Activated CD4-positive, alpha-beta T cell treated with anti-CD3 and anti-CD28 coated beads for 1 hour (primary cell): ENCODE measurements around the gene TCTN1.
"Not testable (repeated sequence)": the region's sequence is repeated elsewhere in the genome, so short reads cannot be mapped to it uniquely, and the experiment has no call there.

Experiments
- DNase-seq: peaks from one replicate; pipeline ENCODE4 v3.0.0-alpha.2; 2020

The TCTN1 gene

DNA sequence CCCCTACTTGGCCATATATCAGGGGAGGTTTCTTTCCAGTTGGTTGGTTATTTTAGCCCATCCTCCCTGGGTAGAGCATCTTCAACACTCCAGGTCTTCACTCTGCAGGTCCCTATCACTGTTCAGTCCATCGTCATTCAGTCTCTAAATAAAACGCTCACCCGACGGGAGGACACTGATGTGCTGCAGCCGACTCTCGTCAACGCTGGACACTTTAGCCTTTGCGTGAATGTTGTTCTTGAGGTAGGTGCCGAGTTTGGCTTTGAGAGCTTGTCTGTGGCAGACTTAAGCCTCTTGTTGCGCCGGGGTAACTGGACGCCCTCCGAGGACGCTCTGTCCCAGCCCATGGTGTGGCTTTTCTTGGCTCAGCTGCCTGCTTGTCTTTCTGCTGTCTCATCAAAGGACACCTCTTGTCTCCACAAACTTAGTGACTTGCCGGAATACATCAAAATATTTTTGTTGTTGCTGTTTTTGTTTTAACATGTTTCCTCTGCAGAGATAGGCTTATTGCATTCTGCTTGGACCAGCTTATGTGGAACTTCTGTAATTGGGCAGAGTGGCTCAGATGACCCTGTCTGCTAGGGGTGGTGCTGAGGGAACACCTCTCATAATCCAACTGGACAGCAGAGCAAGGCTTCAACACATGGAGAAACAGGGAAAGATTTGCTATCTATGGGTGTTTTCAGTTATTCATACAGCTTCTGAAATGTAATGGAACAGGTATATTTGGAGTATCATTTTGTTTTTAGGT is 26.5 kb downstream of the TCTN1 start:
- no peak for DNase-seq

DNA sequence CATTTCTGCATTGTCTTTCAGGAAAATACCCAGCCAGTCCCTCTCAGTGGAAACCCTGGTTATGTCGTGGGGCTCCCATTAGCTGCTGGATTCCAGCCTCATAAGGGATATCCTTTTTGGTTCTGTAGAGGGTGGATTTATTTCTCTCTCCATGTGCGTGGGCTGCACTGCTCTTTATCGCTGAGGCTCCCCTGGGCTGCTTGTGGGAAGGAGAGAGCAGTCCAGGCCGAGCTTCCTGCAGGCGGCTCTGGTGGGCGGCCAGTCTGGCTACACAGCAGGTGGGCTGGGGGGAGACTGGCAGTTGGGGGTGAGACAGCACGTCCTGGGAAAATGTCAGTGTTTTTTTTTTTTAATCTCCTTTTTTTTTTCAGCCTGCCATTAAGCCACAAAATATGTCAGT is 27.6 kb downstream of the TCTN1 start:
- DNase-seq: no peak

DNA sequence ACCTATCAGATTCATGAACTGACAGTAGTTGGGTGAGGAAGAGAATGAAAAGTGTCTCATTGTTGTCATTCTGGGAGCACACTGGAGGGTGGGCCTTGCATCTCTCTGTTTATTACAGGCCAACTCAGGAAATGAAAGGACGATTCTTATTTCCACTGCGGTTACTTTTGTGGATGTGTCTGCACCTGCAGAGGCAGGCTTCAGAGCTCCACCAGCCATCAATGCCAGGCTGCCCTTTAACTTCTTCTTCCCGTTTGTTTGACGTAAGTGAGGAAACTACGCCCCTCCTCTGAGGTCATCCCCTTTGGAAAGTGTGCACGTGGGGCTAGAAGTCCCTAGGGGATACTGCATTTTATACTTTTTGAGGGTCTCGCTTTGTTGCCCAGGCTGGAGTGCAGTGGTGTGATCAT is 33.7 kb downstream of the TCTN1 start:
- no peak for DNase-seq

DNA sequence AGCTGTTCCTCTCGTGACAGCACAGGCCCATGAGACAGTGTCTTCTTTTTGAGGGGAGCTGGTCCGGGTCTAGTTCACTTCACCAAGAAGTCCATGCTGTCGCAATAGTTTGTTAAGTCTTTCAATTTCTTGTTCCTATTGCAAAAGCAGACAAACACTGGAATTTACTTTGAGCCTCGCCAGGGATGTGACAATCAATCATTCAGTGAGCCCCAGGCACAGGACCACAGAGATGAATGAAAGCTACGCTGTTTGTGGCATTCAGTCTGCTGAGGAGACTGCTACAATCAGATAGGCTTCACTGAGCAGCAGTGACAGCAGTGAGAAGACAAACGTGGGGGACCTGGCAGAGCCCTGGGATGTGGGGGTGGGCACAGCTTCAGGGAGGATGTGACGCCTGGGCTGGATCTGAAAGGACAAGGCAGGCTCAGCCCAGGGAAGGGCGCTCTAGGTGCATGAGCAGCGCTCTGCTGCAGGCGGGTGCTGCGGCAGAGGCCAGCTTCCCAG is 35.5 kb downstream of the TCTN1 start:
- DNase-seq: no peak

DNA sequence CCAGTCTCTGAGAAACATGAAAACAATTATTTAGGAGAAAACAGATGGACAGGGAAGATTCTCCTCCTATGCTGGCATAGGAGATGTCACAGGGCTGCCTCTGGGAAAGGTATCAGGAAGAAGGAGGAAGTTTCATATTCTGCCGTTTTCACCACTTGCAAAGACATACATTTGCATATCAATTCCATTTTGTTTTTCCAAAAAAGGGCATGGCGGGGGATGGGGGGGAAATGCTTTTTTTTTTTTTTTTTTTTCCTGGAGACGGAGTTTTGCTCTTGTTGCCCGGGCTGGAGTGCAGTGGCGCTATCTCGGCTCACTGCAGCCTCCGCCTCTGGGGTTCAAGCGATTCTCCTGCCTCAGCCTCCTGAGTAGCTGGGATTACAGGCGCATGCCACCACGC is 40.3 kb downstream of the TCTN1 start:
- not testable (repeated sequence) for DNase-seq

DNA sequence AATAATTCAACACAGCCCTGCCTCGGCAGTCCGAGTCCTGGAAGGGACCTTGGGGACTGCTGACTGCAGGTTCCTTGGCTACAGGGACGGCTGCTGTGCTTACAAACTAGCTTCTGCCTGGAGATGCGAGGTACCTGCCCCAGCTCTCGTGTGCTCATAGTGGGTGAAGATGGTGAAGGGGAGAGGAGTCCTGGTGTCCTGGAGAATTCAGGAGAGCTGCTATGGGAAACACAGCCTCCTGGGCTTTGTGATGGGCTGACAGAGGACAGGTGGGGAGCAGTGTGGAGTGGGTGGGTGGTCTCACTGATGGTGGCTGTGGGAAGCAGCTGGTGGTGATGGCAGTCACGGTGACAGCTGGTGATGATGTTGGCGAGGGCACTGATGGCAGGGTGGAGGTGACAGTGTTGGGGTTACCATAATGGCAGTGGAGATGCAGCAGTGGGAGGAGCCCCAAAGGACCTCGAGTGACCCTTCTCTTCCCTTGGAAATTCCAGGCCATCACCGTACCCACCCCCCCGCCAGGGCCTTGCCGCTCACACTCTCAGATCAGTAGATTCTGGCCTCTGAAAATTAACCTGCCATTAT is 42.2 kb downstream of the TCTN1 start:
- DNase-seq: no peak

DNA sequence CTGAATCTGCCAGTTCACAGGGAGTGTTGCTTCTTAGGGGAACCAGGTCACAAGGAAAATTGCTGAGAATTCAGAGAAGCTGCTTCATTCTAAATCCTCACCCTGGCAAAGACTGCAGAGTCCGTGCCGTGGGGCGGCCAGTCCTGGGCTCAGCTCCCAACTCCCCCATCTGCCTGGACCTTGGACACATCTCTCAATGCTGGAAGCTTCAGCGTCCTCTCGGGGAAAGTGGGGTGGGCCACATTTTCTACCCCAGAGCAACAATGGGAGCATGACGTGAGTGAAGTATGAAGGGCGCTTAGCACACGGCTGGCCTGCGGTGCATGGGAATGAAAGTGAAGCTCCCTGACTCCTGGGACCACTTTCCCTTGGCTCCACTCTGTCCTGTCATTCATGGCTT is 43.8 kb downstream of the TCTN1 start:
- DNase-seq: no peak

DNA sequence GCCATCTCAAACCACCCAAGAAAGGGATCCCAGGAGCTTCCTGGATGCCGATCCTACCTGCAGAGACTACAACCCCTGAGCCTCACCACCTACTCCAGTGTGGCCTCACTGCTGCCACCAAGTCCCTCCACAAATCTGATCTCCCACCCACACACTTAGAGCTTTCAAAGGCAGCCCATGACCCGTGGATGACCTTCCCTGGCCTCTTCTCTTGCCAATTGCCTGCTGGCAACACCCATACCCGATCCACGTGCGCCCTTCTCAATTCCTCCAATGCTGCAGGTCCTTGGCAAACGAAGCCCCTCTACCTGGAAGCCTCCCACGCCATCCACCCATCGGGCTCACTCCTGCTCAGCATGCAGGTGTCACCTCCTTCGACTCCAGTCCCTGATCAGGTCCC is 44.3 kb downstream of the TCTN1 start:
- no peak for DNase-seq

DNA sequence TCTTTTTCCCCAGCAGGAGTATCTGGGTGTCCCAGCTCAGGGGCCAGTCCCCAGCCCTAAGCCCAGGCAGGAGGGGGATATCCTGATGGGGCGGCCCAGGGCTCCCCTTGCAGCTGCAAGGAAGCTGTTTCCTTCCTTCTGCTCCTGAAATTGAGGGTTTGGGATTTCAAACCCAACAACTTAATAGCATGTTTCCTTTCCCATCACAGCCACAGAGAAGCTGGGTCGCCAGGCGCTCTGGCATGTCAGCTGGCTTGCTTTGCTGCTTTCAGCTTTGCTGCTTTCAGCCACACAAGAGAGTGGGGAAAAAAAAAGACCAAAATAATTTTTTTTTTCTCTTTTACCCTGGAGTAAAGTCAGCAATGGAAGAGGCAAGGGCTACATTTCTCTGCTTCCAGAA is 44.9 kb downstream of the TCTN1 start:
- no peak for DNase-seq

DNA sequence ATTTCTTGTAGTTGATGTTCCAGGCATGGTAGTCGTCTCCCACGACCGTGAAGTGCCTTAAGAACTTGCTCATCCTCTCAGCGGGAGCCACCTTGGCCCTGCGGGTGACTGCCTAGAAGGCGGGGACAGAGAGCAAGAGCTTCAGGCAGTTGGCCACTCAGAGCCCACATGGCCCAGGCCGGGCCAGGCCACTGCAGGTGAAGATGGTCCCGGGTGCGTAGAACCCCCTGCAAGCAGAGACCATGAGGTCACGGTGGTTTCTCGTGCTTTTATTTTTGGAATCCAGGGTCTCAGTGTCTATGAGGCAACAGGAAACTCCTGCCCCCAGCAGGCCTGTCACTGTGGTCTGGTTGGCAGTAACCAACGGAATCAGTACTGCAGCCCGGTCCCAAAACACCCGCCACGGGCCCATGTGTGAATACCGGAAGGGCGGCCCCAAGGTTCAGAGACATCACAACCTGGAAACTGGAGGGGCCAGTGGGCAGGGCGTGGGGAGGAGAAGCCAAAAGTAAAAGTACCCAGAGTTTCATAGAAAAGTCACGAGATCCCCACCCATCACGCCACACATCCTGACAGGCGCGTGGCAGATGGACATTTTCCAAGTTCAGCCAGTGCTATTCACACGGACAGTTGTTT is 47.5 kb downstream of the TCTN1 start:
- peak; percentile 11 for DNase-seq

DNA sequence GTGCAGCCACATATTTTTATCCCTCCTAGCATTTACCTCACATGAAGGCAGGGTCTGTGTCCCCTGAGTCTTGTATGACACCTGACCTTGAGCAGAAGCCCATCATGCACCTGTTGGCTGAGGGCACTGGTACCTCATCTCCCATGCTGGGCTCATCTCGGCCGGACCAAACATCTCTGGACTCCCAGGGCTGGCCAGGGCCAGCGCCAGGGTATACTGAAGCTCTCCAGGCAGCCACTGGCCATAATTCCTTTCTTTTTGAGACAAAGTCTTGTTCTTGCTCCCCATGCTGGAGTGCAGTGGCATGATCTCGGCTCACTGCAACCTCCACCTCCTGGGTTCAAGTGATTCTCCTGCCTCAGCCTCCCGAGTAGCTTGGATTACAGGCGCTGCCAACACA is 53.0 kb downstream of the TCTN1 start:
- no peak for DNase-seq

DNA sequence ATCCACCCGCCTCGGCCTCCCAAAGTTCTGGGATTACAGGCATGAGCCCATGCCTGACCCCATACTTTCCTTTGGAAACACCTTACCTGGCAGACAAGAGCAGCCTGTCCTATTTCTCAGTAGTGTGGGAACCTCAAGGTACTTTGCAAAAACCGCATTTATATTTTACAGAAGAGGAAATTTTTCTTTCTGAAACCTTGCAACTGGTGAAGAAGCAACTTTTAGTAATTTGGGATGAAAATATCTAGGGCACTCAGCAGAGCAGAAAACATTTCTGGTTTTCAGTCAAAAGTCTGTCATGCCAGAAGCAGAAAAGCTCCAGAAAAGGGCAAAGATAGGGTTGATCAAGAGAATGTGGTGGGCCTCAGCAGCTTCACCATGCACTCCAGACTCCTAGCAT is 53.7 kb downstream of the TCTN1 start:
- DNase-seq: no peak

DNA sequence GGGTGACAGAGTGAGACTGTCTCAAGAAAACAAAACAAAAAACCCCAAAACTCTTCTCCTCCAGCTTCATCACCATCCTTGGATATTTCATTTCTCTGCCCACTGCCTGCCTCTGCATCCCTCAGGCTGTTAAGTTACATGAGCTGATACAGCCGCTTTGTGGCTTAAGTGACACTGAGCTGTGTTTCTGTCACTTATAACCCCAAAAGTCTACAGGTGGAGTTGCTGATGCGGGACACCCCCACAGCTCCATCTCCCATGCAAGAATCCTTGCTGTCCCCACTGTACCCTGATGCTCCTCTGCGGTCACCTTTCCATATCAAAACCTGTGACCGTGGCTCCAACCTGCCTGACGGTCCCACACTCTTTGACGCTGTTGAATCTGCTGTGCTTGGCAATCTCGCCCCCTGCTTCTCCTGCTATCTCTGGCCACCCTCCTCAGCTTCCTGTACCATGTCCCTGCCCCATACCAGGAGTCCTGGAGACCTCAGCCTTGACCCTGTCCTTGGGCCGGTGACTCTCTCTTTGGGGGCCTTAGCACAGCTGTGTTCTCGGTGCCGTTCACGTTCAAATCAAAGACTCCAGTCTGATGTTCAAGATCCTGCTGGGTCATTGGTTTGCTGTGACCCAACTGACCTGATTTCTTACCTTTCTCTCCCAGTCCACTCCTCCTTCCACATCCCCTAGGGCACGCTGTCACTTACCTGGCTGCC is 54.7 kb downstream of the TCTN1 start:
- no peak for DNase-seq

DNA sequence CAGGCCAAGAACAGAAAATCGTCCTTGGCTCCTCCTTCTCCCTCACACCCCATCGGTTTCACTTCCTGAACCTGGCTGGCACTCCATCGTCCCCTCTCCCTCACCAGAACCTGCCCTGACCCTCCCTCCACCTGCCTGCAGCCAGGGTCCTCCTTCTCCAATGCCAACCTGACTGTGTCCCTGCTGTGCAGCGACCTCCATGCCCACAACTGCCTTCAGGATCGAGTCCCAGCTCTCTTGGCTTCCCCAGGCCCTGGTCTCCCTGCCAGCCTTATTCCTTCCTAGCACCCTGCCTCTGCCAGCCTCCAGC is 55.2 kb downstream of the TCTN1 start:
- no peak for DNase-seq

DNA sequence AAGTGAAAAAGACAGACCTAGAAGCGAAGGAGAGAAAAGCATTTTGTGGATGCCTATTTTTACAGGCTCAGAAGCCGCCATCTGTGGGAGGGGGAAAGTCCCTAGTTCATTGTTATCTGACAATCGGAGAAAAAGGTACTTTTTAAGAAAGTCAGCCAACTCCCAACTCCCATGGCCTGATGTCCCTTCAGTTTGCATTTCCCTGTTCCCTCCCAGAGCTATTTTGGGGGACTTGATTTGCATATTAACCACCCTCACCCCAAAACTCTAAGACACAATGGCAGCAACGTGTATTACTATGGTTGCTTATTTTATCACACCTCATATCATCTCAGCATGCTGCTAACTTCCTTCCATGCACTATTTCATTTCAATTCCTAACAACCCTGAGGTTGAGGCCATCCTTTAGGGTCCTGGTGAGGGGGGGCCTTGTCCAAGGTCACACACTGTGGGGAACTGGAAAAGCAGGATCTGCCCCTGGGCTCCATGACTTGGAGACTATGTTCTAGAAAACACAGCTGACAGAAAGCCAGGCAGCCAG is 56.3 kb downstream of the TCTN1 start:
- DNase-seq: no peak

DNA sequence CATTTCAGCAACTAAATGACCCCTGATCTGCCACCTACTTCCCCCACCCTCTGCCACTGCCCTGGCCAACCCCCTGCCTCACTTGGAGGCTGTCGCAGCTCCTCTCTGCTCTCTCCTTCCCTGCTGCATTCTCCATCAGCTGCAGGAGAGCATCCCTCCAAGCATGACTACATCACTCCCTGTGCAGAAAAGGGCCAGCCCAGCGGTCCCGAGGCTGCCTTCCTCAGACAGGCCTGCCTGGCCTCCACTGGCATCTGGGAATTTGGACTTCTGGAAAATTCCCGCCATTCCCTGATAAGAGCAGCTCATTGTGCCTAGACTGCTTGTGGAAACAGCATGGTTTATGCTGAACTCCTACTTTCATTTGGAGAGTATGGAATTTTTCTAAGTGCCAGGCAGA is 62.2 kb downstream of the TCTN1 start:
- no peak for DNase-seq

DNA sequence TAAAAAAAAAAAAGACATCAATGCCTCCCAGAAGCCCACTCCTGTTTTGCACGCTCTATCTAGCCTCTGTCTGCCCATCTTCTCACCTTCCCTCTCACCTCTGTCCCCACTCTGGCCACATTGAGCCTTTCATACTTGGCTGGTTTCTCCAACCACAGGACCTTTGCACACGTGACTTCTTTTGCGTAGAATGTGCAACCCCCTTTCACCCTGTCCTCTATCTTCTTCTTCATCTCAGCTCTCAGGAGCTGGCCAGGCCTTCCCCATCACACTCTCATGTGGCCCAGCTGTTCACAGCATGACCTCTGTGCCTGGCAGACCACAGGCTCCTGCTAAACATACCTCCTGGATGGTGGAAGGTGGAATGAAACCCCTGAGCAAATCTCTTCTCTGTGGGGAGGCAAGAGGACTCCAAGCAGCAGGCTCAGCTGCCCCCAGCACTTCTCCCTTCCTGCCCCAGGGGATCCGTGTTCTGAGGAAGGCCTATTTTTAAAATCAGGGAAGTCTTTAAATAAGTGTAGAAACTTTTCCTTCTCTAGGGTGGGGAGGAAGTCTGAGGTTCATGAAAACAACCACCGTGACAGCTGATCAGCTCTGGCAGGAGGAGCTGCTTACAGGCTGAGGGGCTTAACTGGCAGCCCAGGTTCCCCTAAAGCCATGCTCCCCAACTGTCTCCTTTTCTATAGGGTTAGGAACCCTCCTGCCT is 63.4 kb downstream of the TCTN1 start:
- DNase-seq: no peak

DNA sequence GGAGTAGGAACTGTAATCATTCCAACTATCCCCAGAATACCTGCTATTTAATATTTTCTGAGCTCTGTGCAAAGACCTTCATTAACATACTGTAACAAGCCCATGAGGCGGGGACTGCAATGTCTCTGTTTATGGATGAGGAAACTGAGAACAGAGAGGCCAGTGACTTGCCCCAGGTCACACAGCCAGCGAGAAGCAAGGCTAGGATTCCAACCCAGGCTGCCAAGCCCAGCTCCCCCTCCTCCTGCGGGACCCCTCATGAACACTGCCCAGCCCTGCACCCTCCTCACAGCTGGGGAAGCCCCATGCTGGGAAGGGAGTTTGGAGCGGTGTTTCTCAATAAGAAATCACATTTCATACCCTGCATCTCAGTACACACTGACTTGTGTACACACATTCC is 64.1 kb downstream of the TCTN1 start:
- DNase-seq: no peak

DNA sequence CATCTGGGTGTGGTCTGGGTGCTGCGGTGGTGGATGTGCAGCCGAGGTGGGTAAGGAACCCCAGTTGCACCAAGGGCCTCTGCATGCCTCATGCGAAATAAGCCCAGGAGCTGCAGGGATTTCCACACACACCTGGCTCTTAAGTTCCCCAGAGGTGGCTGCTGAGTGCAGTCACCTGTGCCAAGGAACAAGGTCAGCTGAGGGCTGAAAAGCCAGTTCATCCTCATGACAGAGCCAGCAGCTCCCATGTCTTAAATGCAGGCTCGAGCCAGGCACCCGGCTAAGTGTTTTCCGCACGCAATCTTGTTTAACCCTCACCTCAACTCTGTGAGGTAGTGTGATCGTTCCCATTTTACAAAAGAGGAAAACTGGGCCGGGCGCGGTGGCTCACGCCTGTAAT is 65.3 kb downstream of the TCTN1 start:
- no peak for DNase-seq

DNA sequence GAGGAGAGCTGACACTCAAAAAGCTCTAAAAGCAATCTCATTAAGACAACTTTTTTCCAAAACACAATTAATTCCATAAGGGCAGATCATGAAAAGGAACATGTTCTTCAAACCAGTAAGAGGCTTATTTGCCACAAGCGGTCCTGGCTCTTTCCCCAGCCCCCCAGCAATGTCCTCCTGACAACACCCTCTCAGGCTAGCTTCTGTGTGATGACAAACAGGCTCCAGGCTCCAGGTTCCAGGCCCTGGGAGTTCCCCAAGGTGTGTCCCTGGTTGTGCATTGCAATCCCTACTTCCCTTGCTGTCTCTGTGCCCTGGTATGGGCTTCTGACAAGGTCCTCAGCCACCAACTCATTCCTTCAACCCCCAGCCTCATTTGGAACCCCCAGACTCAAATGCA is 66.1 kb downstream of the TCTN1 start:
- DNase-seq: no peak

DNA sequence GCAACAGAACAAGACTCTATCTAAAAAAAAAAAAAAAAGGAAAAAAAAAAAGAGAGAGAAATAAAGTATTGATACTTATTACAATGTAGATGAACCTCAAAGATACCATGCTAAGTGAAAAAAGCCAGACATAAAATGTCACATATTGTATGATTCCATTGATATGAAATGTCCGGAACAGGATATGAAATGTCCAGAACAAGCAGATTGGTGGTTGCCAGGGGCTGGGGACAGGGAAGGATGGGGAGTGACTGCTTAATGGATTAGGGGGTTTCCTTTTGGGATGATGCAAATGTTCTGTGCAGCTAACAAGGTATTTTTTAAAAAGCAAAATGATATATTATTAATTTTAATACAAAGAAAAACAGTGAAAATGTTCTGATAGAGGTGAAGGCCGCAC is 70.0 kb downstream of the TCTN1 start:
- no peak for DNase-seq

DNA sequence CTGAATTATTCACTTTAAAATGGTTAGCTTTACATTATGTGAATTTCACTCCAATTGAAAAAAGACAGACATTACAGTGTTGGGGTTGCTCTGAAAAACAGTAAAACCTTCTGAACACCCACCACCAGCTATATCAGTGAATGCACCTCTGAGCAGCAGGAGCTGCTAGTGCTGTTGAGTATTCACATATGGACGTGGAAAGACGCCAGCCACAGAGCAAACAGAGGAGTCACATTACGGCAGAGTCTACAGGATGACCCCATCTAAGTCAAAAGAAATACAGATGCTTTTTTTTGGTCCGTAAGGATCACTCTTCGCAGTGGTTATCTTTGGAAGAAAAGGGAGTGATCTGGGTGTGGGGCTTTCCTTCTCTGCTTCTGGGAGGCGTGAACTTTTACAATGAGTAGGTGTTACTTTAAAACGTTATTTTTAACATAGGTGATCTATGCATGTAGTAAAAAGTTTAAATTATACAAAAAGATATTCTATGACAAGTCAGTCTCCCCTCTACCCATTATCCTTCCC is 70.4 kb downstream of the TCTN1 start:
- no peak for DNase-seq
